ENCODE data around the gene NMRAL1. TPM values are rescaled to one million over a fixed set of nuclear protein-coding genes. Genes with fewer than 3 reads are reported as not detected.

Gene NMRAL1
- total and polyA plus RNA-seq, 2 experiments from 2014 or later = 50.7 to 61.7 TPM

DNA sequence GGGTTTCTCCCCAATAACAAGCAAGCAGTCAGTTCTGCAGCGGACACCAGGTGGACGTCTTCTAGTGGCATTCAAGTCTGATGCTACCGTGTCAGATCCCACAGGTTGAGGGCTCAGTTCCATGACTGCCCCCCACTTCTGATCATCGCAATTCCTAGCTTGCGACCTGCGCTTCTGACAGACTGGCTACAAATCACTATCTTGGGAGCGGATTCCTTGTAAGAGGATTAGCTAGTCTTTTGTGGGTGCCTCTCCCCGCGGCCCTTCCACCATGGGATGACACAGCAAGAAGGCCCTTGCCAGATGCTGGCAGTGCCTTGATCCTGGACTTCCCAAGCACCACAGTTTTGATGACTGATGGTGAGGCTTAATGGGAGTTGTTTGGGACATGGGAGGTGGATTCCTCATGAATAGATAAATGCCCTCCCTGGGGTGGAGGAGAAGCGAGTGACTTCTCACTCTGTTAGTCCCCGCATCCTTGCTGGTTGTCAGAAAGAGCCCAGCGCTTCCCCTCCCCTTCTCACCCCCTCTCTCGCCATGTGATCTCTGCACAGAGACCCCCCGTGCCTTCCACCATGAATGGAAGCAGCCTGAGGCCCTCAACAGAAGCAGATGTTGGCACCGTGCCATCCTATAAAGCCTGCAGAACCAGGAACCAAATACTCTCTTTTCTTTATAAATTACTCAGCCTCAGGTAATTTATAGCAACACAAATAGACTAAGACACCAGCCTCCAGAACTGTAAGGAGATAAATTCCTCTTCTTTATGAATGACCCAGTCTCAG lies 45.0 kb upstream of the NMRAL1 start (continued):
- TF ChIP-seq, protein P1, sequence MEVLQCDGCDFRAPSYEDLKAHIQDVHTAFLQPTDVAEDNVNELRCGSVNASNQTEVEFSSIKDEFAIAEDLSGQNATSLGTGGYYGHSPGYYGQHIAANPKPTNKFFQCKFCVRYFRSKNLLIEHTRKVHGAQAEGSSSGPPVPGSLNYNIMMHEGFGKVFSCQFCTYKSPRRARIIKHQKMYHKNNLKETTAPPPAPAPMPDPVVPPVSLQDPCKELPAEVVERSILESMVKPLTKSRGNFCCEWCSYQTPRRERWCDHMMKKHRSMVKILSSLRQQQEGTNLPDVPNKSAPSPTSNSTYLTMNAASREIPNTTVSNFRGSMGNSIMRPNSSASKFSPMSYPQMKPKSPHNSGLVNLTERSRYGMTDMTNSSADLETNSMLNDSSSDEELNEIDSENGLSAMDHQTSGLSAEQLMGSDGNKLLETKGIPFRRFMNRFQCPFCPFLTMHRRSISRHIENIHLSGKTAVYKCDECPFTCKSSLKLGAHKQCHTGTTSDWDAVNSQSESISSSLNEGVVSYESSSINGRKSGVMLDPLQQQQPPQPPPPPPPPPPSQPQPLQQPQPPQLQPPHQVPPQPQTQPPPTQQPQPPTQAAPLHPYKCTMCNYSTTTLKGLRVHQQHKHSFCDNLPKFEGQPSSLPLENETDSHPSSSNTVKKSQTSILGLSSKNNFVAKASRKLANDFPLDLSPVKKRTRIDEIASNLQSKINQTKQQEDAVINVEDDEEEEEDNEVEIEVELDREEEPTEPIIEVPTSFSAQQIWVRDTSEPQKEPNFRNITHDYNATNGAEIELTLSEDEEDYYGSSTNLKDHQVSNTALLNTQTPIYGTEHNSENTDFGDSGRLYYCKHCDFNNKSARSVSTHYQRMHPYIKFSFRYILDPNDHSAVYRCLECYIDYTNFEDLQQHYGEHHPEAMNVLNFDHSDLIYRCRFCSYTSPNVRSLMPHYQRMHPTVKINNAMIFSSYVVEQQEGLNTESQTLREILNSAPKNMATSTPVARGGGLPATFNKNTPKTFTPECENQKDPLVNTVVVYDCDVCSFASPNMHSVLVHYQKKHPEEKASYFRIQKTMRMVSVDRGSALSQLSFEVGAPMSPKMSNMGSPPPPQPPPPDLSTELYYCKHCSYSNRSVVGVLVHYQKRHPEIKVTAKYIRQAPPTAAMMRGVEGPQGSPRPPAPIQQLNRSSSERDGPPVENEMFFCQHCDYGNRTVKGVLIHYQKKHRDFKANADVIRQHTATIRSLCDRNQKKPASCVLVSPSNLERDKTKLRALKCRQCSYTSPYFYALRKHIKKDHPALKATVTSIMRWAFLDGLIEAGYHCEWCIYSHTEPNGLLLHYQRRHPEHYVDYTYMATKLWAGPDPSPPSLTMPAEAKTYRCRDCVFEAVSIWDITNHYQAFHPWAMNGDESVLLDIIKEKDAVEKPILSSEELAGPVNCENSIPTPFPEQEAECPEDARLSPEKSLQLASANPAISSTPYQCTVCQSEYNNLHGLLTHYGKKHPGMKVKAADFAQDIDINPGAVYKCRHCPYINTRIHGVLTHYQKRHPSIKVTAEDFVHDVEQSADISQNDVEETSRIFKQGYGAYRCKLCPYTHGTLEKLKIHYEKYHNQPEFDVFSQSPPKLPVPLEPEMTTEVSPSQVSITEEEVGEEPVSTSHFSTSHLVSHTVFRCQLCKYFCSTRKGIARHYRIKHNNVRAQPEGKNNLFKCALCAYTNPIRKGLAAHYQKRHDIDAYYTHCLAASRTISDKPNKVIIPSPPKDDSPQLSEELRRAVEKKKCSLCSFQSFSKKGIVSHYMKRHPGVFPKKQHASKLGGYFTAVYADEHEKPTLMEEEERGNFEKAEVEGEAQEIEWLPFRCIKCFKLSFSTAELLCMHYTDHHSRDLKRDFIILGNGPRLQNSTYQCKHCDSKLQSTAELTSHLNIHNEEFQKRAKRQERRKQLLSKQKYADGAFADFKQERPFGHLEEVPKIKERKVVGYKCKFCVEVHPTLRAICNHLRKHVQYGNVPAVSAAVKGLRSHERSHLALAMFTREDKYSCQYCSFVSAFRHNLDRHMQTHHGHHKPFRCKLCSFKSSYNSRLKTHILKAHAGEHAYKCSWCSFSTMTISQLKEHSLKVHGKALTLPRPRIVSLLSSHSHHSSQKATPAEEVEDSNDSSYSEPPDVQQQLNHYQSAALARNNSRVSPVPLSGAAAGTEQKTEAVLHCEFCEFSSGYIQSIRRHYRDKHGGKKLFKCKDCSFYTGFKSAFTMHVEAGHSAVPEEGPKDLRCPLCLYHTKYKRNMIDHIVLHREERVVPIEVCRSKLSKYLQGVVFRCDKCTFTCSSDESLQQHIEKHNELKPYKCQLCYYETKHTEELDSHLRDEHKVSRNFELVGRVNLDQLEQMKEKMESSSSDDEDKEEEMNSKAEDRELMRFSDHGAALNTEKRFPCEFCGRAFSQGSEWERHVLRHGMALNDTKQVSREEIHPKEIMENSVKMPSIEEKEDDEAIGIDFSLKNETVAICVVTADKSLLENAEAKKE (CRISPR knock-in tag; IDR thresholded peaks at IDR 0.05) = no peak

- no peak overlapping the region for H3K4me3 Mint-ChIP-seq
- H3K4me3 ChIP-seq = no peak overlapping the region
- DNase-seq (ENCODE audit: low spot score) = peak; percentile 87
- peaks cover 3% of the 10 kb centered on the region for H3K27me3 Mint-ChIP-seq (ENCODE audit: insufficient read depth, low read depth, poor library complexity)
- H3K4me1 Mint-ChIP-seq = peaks cover 54% of the 10 kb centered on the region
- TF ChIP-seq CTCF (conservative IDR thresholded peaks at IDR 0.05; ENCODE audit: low read depth in 2 of 2) = peak; percentile 85 to 95
- no peak for TF ChIP-seq JUNB (IDR thresholded peaks at IDR 0.05; ENCODE audit: unreplicated experiment)
- TF ChIP-seq STAT1 (IDR thresholded peaks at IDR 0.05; ENCODE audit: unreplicated experiment) = no peak
- peak; percentile 13; the same call in 1 of the 2 replicates for TF ChIP-seq POLR2AphosphoS5 (IDR thresholded peaks at IDR 0.05; ENCODE audit: low read depth)
- peaks cover 33% of the 10 kb centered on the region for H3K4me1 ChIP-seq (ENCODE audit: insufficient read depth)
- H3K9me2 ChIP-seq (ENCODE audit: insufficient read depth) = no peaks in the 10 kb centered on the region
- H3K4me2 ChIP-seq = no peak overlapping the region
- peaks cover 6% of the 10 kb centered on the region; the same call in 2 of the 3 replicates for H3K36me3 Mint-ChIP-seq (ENCODE audit: low read depth)
- peaks cover 33% of the 10 kb centered on the region for H3K79me2 ChIP-seq (replicated peaks; ENCODE audit: insufficient read depth)
- peak overlapping the region; percentile 55; the same call in 1 of the 2 replicates for H3K27ac ChIP-seq (ENCODE audit: low read depth)
- no peaks in the 10 kb centered on the region for H3K27me3 ChIP-seq (ENCODE audit: insufficient read depth)
- H3K27ac Mint-ChIP-seq = peak overlapping the region; percentile 45; the same call in 1 of the 2 replicates
- no peak overlapping the region for H2AFZ ChIP-seq
- no peaks in the 10 kb centered on the region; the same call in 1 of the 2 replicates for H3F3A ChIP-seq (replicated peaks; ENCODE audit: low read depth)
- no peaks in the 10 kb centered on the region for H3K36me3 ChIP-seq (ENCODE audit: insufficient read depth)
- H4K20me1 ChIP-seq (replicated peaks; ENCODE audit: insufficient read depth) = peaks cover 26% of the 10 kb centered on the region
- no peaks in the 10 kb centered on the region for H3K9me3 Mint-ChIP-seq
- ATAC-seq = peak; percentile 83
These were observed 43.6 kb upstream of the NMRAL1 start for GRCh38 chr16:4517812-4518680.

All from GM23338 (cell line).